Measurements from ENCODE around the gene PRDM16.

The PRDM16 gene

DNA sequence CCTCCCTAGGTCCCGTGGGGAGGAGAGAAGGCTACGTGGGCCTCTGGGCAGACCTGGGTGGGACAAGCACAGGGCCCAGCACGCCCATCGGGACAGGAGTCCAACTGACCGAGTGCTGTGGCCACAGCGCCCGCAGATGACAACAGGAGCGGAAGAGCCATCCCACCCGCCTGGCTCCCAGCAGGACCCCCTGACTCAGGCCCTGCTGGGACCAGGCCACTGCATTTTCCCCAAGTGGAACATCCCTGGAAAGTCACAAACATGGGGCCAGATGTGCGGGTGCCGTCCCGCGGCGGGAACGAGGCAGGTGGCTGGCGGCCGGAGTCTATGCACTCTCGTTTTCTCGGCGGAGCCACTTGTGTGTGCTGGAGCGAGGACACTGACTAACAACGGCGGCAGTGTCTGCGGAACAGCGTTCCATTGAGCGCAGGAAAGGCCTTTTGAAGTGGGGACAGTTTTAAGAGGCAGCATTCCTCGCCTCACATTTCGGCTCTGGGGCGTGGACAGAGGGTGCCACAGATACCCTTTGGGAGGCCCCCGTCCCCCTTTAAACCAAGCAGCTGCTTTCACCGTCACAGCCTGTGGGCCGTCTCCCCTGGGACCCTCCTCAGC, 291.7 kb downstream of the PRDM16 start:
- H3K9me3 ChIP-seq: no peaks in the 10 kb centered on the region
- H3K4me3 ChIP-seq: peak overlapping the region; percentile 43; the same call in 1 of the 2 replicates
- peak overlapping the region; percentile 89 for H3K4me2 ChIP-seq
- H3K4me1 ChIP-seq: peaks cover 84% of the 10 kb centered on the region
- peaks cover 78% of the 10 kb centered on the region for H3K27me3 ChIP-seq
- no peak for TF ChIP-seq Cebpa-rat (IDR thresholded peaks at IDR 0.05)
- no peaks in the 10 kb centered on the region for H3K36me3 ChIP-seq
- peak overlapping the region; percentile 23; the same call in 1 of the 2 replicates for H3K9ac ChIP-seq
- peaks cover 62% of the 10 kb centered on the region for H4K20me1 ChIP-seq
- H3K27ac ChIP-seq: peak overlapping the region; percentile 23; the same call in 1 of the 2 replicates

GRCh38 chr1:3363023-3363422, 294.0 kb downstream of the PRDM16 start:
- TF ChIP-seq Cebpa-rat (IDR thresholded peaks at IDR 0.05): no peak
- 0 out of 2 replicates have a peak overlapping the region, but pooled peaks have one; percentile 89 for H3K4me2 ChIP-seq
- H3K4me3 ChIP-seq: no peak overlapping the region
- no peaks in the 10 kb centered on the region for H3K36me3 ChIP-seq
- H3K9ac ChIP-seq: no peak overlapping the region
- H4K20me1 ChIP-seq: peaks cover 84% of the 10 kb centered on the region
- H3K4me1 ChIP-seq: peaks cover 70% of the 10 kb centered on the region
- peaks cover 90% of the 10 kb centered on the region for H3K27me3 ChIP-seq
- H3K9me3 ChIP-seq: no peaks in the 10 kb centered on the region
- no peak overlapping the region for H3K27ac ChIP-seq

DNA sequence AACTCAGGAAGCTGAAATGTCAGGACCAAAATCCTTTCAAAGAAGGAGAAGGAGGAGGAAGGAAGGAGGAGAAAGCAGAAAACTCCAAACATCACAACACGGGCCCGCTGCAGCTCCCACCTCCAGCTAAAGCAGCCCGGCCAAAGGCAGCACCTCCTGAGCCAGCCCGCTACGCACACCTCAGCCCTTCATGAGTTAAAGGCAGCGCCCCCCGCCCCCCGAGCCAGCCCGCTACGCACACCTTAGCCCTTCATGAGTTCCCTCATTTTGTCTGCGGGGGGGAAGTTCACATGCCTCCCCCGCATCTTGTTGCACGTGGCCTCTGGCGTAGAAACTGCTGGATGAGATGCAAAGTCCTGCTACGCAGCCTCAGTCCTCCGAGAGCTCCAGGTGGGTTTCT, 294.8 kb downstream of the PRDM16 start:
- no peak overlapping the region for H3K4me3 ChIP-seq
- peaks cover 92% of the 10 kb centered on the region for H4K20me1 ChIP-seq
- TF ChIP-seq Cebpa-rat (IDR thresholded peaks at IDR 0.05): no peak
- no peak overlapping the region for H3K9ac ChIP-seq
- H3K4me1 ChIP-seq: peaks cover 70% of the 10 kb centered on the region
- H3K27ac ChIP-seq: no peak overlapping the region
- no peaks in the 10 kb centered on the region for H3K9me3 ChIP-seq
- no peaks in the 10 kb centered on the region for H3K36me3 ChIP-seq
- H3K27me3 ChIP-seq: peaks cover 90% of the 10 kb centered on the region
- H3K4me2 ChIP-seq: peak overlapping the region; percentile 84

DNA sequence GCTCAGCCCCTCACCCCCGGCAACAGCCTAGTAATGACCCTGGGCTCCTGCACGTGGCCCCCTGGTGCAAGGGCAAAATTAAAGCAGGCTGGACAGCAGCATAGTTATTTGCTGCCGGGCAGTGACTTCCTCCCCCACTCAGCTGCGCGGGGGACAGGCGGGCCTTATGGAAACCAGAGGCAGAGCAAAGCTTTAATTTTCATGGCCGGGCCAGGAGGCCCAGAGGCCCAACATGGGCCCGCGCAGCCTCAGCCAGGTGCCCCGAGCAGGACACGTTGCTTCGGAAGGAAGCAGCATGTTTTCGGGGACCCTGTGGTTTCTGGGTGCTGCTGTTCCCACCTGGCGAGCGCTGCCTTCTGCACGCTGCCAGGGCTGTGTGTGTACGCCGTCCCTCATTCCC, 295.5 kb downstream of the PRDM16 start:
- no peaks in the 10 kb centered on the region for H3K9me3 ChIP-seq
- peak overlapping the region; percentile 84 for H3K4me2 ChIP-seq
- H3K27ac ChIP-seq: no peak overlapping the region
- no peak for TF ChIP-seq Cebpa-rat (IDR thresholded peaks at IDR 0.05)
- peaks cover 99% of the 10 kb centered on the region for H4K20me1 ChIP-seq
- H3K36me3 ChIP-seq: no peaks in the 10 kb centered on the region
- H3K4me1 ChIP-seq: peaks cover 65% of the 10 kb centered on the region
- H3K27me3 ChIP-seq: peaks cover 91% of the 10 kb centered on the region
- H3K9ac ChIP-seq: no peak overlapping the region
- no peak overlapping the region for H3K4me3 ChIP-seq

GRCh38 chr1:3364983-3365382, 296.0 kb downstream of the PRDM16 start:
- Histone ChIP-seq H3K27ac (no peak overlapping the region), H3K27me3 (peaks cover 91% of the 10 kb centered on the region)

DNA sequence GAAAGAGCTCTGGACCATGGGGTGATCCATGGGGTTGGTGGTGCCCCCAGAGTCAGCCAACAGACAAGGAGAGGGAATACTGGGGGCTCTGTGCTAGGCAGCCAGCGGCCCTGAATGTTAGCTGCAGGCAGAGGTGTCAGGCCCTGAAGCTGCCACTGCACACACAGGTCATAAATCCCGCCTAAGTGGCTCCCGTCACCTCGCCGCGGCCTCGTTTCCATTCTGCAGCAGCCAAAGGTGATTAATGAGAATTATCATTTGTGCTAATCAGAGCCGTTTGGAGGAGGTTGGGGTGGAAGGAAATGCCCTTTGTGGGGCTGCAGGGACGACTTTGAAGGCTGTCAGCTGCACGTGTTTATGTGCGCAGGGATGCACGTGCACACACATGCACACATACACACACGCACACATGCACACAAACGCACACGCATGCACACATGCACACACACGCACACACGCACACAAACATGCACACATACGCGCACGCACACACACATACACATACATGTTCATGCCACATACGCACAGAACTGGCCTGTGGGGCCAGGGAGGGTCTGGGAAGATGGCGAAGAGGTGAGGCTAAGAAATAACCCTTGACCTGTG, 296.6 kb downstream of the PRDM16 start:
- TF ChIP-seq Cebpa-rat (IDR thresholded peaks at IDR 0.05): no peak
- H3K4me1 ChIP-seq: peaks cover 54% of the 10 kb centered on the region
- H3K9me3 ChIP-seq: no peaks in the 10 kb centered on the region
- peaks cover 98% of the 10 kb centered on the region for H4K20me1 ChIP-seq
- peaks cover 95% of the 10 kb centered on the region for H3K27me3 ChIP-seq
- no peak overlapping the region for H3K9ac ChIP-seq
- peak overlapping the region; percentile 84 for H3K4me2 ChIP-seq
- no peaks in the 10 kb centered on the region for H3K36me3 ChIP-seq
- H3K4me3 ChIP-seq: no peak overlapping the region
- H3K27ac ChIP-seq: no peak overlapping the region

More at GRCh38 chr1:3364983-3365382, 296.0 kb downstream of the PRDM16 start:
- no peak for TF ChIP-seq Cebpa-rat (IDR thresholded peaks at IDR 0.05)
- Histone ChIP-seq H3K4me1 (peaks cover 61% of the 10 kb centered on the region), H3K36me3 (no peaks in the 10 kb centered on the region), H3K9ac (no peak overlapping the region), H3K9me3 (no peaks in the 10 kb centered on the region), H4K20me1 (peaks cover 99% of the 10 kb centered on the region), H3K4me2 (peak overlapping the region; percentile 84), H3K4me3 (no peak overlapping the region)

GRCh38 chr1:3366126-3367051, 297.4 kb downstream of the PRDM16 start:
- no peak overlapping the region for H3K9ac ChIP-seq
- H3K27me3 ChIP-seq: peaks cover 100% of the 10 kb centered on the region

DNA sequence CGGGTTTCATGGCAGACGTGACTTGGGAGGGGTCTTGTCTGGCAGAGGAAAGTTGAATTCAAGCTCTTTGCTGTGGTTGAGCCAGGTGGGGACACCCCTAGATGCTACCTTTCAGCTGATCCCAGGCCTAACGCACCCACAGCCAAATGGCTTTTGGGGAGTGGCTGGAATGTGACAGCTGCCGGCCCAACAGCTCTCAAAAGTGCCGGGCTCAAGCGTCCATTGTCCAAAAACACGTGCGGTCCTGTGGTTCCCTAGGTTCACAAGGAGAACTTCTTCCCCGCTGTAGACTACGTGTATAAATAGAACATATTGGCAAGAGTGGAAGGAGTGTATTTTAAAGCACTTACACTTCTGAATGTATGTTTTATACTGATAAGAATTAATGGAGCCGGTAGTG, 298.4 kb downstream of the PRDM16 start:
- Histone ChIP-seq H3K9ac (no peak overlapping the region), H3K27ac (no peak overlapping the region), H3K4me1 (peaks cover 44% of the 10 kb centered on the region), H3K4me2 (no peak overlapping the region), H3K36me3 (no peaks in the 10 kb centered on the region), H3K27me3 (peaks cover 100% of the 10 kb centered on the region), H4K20me1 (peaks cover 90% of the 10 kb centered on the region), H3K9me3 (no peaks in the 10 kb centered on the region), H3K4me3 (no peak overlapping the region)
- TF ChIP-seq Cebpa-rat (IDR thresholded peaks at IDR 0.05): no peak

More at GRCh38 chr1:3366126-3367051, 297.4 kb downstream of the PRDM16 start:
- no peaks in the 10 kb centered on the region for H3K36me3 ChIP-seq
- TF ChIP-seq Cebpa-rat (IDR thresholded peaks at IDR 0.05): 0 out of 2 replicates have a peak, but pooled peaks have one; percentile 14
- no peaks in the 10 kb centered on the region for H3K9me3 ChIP-seq
- no peak overlapping the region for H3K4me3 ChIP-seq
- H3K4me1 ChIP-seq: peaks cover 47% of the 10 kb centered on the region
- no peak overlapping the region for H3K4me2 ChIP-seq
- peaks cover 91% of the 10 kb centered on the region for H4K20me1 ChIP-seq
- no peak overlapping the region for H3K27ac ChIP-seq

- H3K9ac ChIP-seq: no peak overlapping the region
- no peak overlapping the region for H3K4me3 ChIP-seq
- H3K4me1 ChIP-seq: peaks cover 44% of the 10 kb centered on the region
- H3K27ac ChIP-seq: no peak overlapping the region
- H3K36me3 ChIP-seq: no peaks in the 10 kb centered on the region
- peaks cover 90% of the 10 kb centered on the region for H4K20me1 ChIP-seq
- no peaks in the 10 kb centered on the region for H3K9me3 ChIP-seq
- no peak for TF ChIP-seq Cebpa-rat (IDR thresholded peaks at IDR 0.05)
- H3K27me3 ChIP-seq: peaks cover 100% of the 10 kb centered on the region
- H3K4me2 ChIP-seq: no peak overlapping the region
Observed at GRCh38 chr1:3368059-3368458, 299.1 kb downstream of the PRDM16 start.

All from BLaER1 (cell line).